Transverse colon (tissue), 4 donors: ENCODE measurements around the gene PYY. TPM values are rescaled to one million over a fixed set of nuclear protein-coding genes. Genes with fewer than 3 reads are reported as not detected.

Experiments used
- DNase-seq: peaks from one replicate; pipeline ENCODE4 v3.0.0-alpha.2; 2019
- H3K27ac ChIP-seq, 4 donors: fragments of 200-600 bp; sonication (generic); 2 replicates each; pipeline ENCODE4 v1.5.1; 2016 to 2018; ENCODE audit warnings: inconsistent platforms in 4 of 4
- H3K27me3 ChIP-seq: fragments of 200-600 bp; sonication (generic); 2 replicates; pipeline ENCODE4 v1.5.1; 2017; ENCODE audit warnings: inconsistent platforms
- H3K36me3 ChIP-seq, 4 donors: fragments of 200-600 bp; sonication (generic); 2 replicates each; pipeline ENCODE4 v1.5.1; 2017 to 2019; ENCODE audit warnings: inconsistent platforms in 4 of 4
- H3K4me1 ChIP-seq, 4 donors: fragments of 200-600 bp; sonication (generic); 2 replicates each; pipeline ENCODE4 v1.5.1; 2017 to 2020; ENCODE audit warnings: inconsistent platforms in 4 of 4
- H3K4me3 ChIP-seq, 4 donors: fragments of 200-600 bp; sonication (generic); 1 replicate in 1 of 4; 2 replicates in 3 of 4; pipeline versions ENCODE4 v1.5.1 to v1.6.1; 2017 to 2019; ENCODE audit warnings: inconsistent platforms in 4 of 4
- H3K9me3 ChIP-seq, 2 donors: fragments of 200-600 bp; sonication (generic); 2 replicates each; pipeline ENCODE4 v1.5.1; 2017 to 2019; ENCODE audit warnings: inconsistent platforms in 2 of 2
- EP300 ChIP-seq: sonication (generic); formaldehyde crosslinking; IDR thresholded peaks from one replicate; pipeline ENCODE4 v1.6.1; 2017; ENCODE audit warnings: antibody characterized with exemption, low read depth
- POLR2A ChIP-seq: fragments of 450-650 bp; IDR thresholded peaks from one replicate; pipeline ENCODE4 v1.6.1; 2016; ENCODE audit warnings: antibody characterized with exemption, mild to moderate bottlenecking, moderate library complexity
- POLR2AphosphoS5 ChIP-seq, 3 donors: sonication (generic); formaldehyde crosslinking; IDR thresholded peaks; one replicate each; pipeline ENCODE4 v1.6.1; 2016; ENCODE audit warnings: antibody characterized with exemption in 3 of 3
- WGBS, 2 donors: methylation state at CpG; one replicate each; pipeline ENCODE4 v1.1.5; 2018; ENCODE audit warnings: low coverage in 1 of 2; 5-methylcytosine and 5-hydroxymethylcytosine counted together
- in situ Hi-C, 4 donors: fragments of 200-750 bp; cut with MboI; loops; one replicate each; pipeline versions ENCODE4 v1.15.0 to v1.15.1; 2017; ENCODE audit warnings: low sequenced_read_pairs in 3 of 4, low pct_ligation_motif_present in 1 of 4, low pct_unique_long_range_greater_than_20kb in 1 of 4
- intact Hi-C: fragments of 100-400 bp; cut with DNase I; formaldehyde crosslinking; loops from one replicate; pipeline ENCODE4 v1.15.1; 2023; ENCODE audit warnings: low total_unique reads
- total RNA-seq, 4 donors: library from RNA; depleted of rRNA; stranded (reverse); fragments of >200 nt; gene quantifications; one replicate each; pipeline ENCODE4 v1.1.0, GENCODE V29; 2016
- TF ChIP-seq, protein P1 (sequence below), 5 experiments: fragments of 200-600 bp in 3 of 5; fragments of 450-650 bp in 2 of 5; sonication (generic) in 3 of 5; IDR thresholded peaks; 1 replicate in 2 of 5; 2 replicates in 3 of 5; pipeline ENCODE4 v1.5.1; 2016 to 2017; ENCODE audit warnings: antibody characterized with exemption in 5 of 5, inconsistent platforms in 3 of 5, mild to moderate bottlenecking in 2 of 5, moderate library complexity in 1 of 5

Gene PYY
- 10 to 100 TPM in 3 of 4 donors, not detected in 1; 27.7 to 89.2 (median 52.1) TPM for total RNA-seq

DNA sequence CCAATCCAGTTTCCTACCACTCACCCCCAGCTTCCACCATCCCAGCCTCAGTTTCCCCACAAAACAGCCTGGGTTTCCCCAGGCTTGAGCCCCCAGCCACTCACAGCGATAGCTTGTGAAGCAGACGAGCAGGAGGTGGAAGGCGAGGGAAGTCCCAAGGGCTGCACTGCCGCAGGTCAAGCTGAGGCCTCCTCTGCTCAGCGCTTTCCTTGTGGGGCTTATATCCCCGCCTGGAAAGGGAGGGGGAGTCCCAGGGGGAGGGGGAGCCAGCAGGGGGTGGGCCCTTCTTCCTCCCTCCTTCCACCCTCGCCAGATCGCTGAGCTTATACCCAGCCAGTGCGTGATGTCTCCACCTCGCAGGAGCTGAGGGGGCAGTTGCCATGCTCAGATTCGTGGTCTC is at the start of gene PYY:
Gene PYY (minus strand): TSS at position 195 of the 400 bp plus-strand sequence. CDS start 457 bp downstream, outside the sequence.
- WGBS, 2 donors, result 58% methylated on average over 8 of the region's 11 CpGs; no CpG with 5 or more reads in 1 of the 2 donors
- intact Hi-C loops, result no loop called here
- TF ChIP-seq, protein P1, sequence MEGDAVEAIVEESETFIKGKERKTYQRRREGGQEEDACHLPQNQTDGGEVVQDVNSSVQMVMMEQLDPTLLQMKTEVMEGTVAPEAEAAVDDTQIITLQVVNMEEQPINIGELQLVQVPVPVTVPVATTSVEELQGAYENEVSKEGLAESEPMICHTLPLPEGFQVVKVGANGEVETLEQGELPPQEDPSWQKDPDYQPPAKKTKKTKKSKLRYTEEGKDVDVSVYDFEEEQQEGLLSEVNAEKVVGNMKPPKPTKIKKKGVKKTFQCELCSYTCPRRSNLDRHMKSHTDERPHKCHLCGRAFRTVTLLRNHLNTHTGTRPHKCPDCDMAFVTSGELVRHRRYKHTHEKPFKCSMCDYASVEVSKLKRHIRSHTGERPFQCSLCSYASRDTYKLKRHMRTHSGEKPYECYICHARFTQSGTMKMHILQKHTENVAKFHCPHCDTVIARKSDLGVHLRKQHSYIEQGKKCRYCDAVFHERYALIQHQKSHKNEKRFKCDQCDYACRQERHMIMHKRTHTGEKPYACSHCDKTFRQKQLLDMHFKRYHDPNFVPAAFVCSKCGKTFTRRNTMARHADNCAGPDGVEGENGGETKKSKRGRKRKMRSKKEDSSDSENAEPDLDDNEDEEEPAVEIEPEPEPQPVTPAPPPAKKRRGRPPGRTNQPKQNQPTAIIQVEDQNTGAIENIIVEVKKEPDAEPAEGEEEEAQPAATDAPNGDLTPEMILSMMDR (IDR thresholded peaks at IDR 0.05), result no peak
- TF ChIP-seq POLR2A, result no peak
- no peak for TF ChIP-seq POLR2AphosphoS5 (IDR thresholded peaks at IDR 0.05)
- TF ChIP-seq EP300, result no peak

DNA sequence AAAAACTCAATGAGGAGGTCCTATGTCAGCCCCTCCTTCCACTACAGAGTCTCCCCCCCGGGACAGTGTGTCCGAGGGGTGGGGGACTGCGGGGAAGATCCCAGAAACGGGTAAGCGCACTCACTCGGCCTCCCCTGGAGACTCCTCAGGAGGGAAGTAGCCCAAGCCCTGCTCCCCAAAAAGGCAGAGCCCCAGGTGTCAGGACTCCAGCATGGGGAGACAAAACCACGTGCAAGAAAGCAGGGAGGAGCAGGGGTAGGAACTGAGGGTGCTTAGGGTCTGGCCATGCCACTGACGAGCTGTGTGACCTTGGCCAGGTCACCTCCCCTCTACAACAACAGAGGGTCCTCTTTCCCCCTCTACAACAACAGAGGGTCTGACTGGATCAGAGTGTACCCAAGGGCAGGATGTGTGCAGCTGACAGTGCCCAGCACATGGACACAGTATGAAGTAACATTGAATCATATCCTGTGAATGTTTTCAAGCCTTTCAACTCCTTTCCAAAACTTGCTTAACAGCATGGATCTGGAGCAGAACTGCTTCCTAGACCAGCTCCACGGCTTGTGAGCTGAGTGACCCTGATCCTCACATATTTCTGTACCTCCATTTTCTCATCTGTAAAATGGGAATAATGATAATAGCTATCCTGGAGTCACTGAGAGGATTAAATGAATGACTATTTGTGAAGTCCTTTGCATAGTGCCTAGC is 48.6 kb upstream of the PYY start:
- Histone ChIP-seq H3K9me3 (no peaks in the 10 kb centered on the region), H3K4me3 (no peak overlapping the region), H3K27ac (no peak overlapping the region), H3K36me3 (no peaks in the 10 kb centered on the region), H3K4me1 (peaks cover 10 to 29% (median 26%) of the 10 kb centered on the region in 4 donors), H3K27me3 (peaks cover 28% of the 10 kb centered on the region)
- WGBS, 2 donors, result 40 to 74% methylated on average over 1 to 9 of the region's 9 CpGs
- no peak for DNase-seq
- in situ Hi-C loops (no loop called here), intact Hi-C loops (no loop called here)
- TF ChIP-seq POLR2A (no peak), POLR2AphosphoS5 (IDR thresholded peaks at IDR 0.05) (no peak)
- TF ChIP-seq, protein P1 (IDR thresholded peaks at IDR 0.05), result no peak

More for the DNA sequence above, at the start of gene PYY:
- Histone ChIP-seq H3K4me3 (no peak within 1 kb of the TSS), H3K27me3 (peaks cover 72% of the 10 kb centered on the region), H3K9me3 (no peaks in the 10 kb centered on the region), H3K27ac (no peak within 1 kb of the TSS), H3K36me3 (no peaks in the 10 kb centered on the region), H3K4me1 (peaks cover 0 to 11% (median 6%) of the 10 kb centered on the region in 4 donors)
- in situ Hi-C loops, result no loop called here
- DNase-seq, result no peak

- Histone ChIP-seq H3K36me3 (no peaks in the 10 kb centered on the region), H3K9me3 (no peaks in the 10 kb centered on the region), H3K27ac (no peak overlapping the region), H3K27me3 (peaks cover 33% of the 10 kb centered on the region), H3K4me3 (no peak overlapping the region), H3K4me1 (peaks cover 8 to 23% (median 22%) of the 10 kb centered on the region in 4 donors)
- 81% methylated on average over 2 of the region's 2 CpGs; no CpG with 5 or more reads in 1 of the 2 donors for WGBS, 2 donors
- in situ Hi-C loops, result no loop called here
- no peak for DNase-seq
- intact Hi-C loops, result no loop called here
- no peak for TF ChIP-seq POLR2AphosphoS5 (IDR thresholded peaks at IDR 0.05)
- TF ChIP-seq, protein P1 (IDR thresholded peaks at IDR 0.05), result no peak
- no peak for TF ChIP-seq POLR2A
Observed at GRCh38 chr17:44001461-44001920, 47.8 kb upstream of the PYY start.

DNA sequence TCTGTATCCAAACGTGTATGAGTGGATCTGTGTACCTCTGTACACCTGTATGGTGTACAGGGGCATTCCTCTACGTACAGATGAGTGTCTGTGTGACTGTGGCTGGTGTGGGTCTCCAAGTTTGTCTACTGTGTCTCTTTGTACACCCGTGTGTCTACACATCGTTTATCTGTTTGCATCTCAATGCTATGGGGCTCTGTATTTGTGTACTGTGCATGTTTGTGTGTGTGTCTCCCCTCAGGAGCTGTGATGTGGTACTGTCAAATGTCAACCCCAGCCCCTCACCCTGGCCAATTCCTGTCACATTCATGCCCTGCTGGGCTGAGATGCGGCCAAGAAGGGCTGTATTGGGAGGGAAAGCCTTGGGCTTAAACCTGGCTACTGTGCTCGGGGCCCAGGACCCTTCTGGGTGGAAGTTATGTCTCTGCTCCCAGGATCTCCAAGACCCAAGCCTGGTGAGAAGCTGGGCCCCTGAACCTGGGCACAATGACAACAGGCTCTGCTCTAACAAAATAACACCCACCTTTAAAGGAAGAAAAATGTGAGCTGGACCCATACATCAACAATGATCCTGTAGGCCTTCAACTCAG is 47.2 kb upstream of the PYY start:
- peaks cover 38% of the 10 kb centered on the region for H3K27me3 ChIP-seq
- H3K4me3 ChIP-seq, result no peak overlapping the region
- H3K9me3 ChIP-seq, result no peaks in the 10 kb centered on the region
- no peak overlapping the region for H3K27ac ChIP-seq
- no peaks in the 10 kb centered on the region for H3K36me3 ChIP-seq
- intact Hi-C loops (no loop called here), in situ Hi-C loops (no loop called here)
- TF ChIP-seq POLR2AphosphoS5 (IDR thresholded peaks at IDR 0.05), result no peak
- no peak for TF ChIP-seq POLR2A
- no peak for TF ChIP-seq EP300
- 75 to 90% methylated on average over 2 to 6 of the region's 6 CpGs for WGBS, 2 donors
- peaks cover 6 to 18% (median 18%) of the 10 kb centered on the region in 4 donors for H3K4me1 ChIP-seq
- no peak for DNase-seq
